HG02759 (cell line): ENCODE measurements around the gene FAM216B.

Source experiments
- ATAC-seq: cut with Tn5 transposase; IDR thresholded peaks from one replicate; pipeline ENCODE4 v1.9.1; 2021; ENCODE audit warnings: mild to moderate bottlenecking, moderate library complexity; ENCODE audit not compliant: unreplicated experiment

FAM216B gene

GRCh38 chr13:42821437-42821836, 40.1 kb downstream of the FAM216B start:
- no peak for ATAC-seq

DNA sequence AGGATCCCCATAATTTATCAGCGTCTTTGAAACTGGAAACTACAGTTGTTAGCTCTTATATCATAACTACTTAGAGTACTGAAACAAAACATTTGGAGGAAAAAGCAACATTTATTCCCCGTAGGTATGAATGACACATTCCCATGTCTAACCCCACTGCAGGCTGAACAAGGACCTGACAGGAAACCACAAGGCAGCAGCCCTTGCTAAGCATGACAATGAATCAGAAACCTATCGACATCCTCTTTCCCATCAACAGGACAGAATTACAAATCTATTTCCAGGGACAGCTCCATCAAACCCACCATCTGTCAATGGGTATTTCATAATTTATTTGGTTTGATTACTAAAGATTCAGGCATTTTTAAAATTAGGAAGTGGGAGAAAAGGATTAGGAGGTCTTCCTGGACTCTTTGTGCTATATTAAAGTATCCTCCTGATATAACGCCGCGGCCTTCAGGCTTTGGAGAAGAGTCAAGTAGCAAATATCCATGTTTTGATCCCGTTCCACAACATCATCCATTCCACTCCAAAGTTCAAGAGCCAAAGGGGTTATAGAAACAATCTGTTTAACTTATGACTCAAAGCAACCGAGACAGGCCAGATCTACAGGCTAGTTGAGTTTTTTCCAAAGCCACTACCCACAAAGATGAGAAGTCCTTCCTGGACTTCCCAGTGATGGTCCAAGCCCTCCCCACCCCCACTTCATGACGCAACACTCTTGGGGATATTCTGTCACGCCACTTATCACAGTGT, 51.1 kb downstream of the FAM216B start:
- ATAC-seq: no peak

- ATAC-seq: no peak
Measured at GRCh38 chr13:42834946-42835345, 53.6 kb downstream of the FAM216B start.

DNA sequence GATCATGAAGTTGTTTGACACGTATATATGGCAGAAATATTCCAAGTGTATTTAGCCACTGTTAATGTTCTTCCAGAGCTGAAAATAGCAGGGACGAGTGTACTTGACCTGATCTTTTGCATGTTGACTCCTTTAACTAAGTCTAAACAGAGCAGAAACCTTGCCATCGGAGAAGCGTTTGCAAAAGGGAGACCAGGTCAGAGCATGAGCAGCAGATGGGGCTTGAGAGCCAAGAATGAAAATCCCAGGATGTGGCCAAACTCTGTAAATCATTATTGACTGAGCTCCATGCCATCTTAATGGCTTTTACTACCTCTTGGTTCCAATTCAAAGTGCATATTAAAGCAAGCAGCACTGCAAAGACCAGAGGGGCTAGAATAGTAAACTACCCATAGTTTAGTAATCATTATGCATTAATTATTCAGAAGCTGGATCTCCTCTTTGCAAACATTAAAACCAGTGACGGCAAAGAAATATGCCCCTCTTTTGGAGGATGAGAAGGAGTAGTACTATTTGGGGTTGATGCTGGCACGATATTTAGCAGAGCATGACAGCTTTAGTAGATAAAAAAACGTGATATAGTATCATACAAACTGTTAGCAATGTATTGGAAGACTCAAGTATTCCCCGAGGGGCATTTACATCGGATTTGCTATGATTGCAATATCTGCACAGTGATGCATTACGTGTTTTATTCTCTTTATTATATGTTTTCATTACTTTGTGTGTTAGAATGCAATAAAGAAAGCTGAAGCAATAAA, 55.7 kb downstream of the FAM216B start:
- no peak for ATAC-seq
